Activated T-cell treated with anti-CD3 and anti-CD28 coated beads for 1 hour (primary cell): ENCODE results near the gene C9orf72.

ENCODE experiments used
- DNase-seq: peaks from one replicate; pipeline ENCODE4 v3.0.0-alpha.2; 2020; ENCODE audit warnings: low read depth

Gene C9orf72

GRCh38 chr9:27538647-27539046 lies 34.6 kb downstream of the C9orf72 start:
- DNase-seq: no peak

GRCh38 chr9:27537756-27538155 lies 35.5 kb downstream of the C9orf72 start:
- DNase-seq: no peak

- DNase-seq: no peak
Observed at GRCh38 chr9:27537027-27537435, 36.2 kb downstream of the C9orf72 start.

DNA sequence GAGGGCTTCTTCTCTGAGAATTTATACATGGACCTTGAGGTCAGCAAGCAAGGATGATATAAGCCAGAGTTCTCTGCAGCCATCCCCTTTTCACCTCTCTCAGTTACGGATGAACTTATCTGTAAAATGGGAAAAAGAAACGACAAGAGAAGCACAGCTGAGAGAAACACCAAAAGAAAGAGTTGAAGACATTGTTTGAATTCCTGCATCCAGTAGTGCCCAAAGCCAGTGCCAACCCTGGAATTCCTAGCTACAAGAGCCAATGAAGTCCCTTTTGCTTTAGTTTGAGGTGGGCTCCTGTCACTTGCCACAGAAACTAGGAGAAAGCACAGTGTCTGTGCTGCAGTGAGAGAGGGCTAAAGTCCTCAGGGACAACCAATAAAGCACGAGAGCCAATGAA lies 37.1 kb downstream of the C9orf72 start:
- no peak for DNase-seq

GRCh38 chr9:27535701-27536118 lies 37.6 kb downstream of the C9orf72 start:
- DNase-seq: no peak

GRCh38 chr9:27534658-27535209 lies 38.5 kb downstream of the C9orf72 start:
- no peak for DNase-seq

GRCh38 chr9:27534131-27534530 lies 39.1 kb downstream of the C9orf72 start:
- no peak for DNase-seq

GRCh38 chr9:27533311-27533710 lies 40.0 kb downstream of the C9orf72 start:
- DNase-seq: no peak

DNA sequence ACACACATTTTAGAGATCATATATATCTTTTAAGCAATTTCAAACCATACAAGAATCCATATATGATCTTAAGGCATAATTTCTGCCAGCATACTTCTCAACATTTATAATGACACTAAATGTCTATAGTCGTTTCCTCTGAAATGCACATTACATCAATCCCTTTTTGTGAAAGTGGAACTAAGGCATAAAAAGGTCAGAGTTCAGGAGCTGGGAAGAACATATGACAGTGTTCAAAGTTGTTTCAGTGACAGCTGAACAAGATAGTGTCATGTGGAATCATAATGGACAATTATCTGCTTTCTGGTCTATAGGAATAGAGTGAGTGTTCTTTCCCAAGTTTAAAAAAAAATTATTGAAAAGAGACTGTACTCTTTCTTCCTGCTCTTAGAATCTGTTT lies 41.2 kb downstream of the C9orf72 start:
- DNase-seq: no peak

DNA sequence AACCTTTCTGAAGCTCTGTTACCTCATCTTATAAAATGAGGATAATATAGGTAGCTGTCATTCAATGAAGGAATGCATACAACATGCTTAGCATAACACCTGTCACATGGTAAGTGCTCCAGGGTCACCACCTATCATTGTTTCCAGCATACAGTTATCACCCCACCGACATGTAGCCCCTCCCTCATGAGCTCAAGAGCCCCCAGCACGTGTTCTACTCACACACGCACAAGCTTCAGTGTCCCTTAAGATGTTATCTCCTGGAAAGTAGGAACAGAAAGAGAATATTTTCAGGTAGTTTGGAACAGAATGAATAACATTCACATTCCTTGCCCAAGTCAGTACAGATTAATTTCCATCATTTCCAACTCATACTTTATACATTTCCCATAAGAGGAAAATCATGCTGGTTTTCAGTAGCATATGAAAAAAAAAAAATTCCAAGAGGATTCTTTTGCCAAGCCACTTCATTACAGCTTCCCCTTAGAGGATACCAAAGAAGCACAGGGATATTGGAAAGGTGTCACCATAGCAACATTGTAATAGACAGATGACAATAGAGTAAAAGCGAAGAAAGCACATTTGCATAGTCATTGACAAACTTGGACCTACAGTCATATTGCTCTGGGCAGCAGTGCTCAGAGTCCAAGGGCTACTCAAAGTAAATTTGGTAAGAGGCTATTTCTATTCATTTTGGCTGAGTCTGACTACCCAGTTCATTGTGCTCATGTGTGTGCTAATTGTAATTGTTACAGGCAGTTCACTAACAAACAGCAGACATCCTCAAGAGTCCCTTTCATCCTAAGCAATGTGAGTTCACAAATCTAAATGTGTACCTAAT lies 42.1 kb downstream of the C9orf72 start:
- no peak for DNase-seq

DNA sequence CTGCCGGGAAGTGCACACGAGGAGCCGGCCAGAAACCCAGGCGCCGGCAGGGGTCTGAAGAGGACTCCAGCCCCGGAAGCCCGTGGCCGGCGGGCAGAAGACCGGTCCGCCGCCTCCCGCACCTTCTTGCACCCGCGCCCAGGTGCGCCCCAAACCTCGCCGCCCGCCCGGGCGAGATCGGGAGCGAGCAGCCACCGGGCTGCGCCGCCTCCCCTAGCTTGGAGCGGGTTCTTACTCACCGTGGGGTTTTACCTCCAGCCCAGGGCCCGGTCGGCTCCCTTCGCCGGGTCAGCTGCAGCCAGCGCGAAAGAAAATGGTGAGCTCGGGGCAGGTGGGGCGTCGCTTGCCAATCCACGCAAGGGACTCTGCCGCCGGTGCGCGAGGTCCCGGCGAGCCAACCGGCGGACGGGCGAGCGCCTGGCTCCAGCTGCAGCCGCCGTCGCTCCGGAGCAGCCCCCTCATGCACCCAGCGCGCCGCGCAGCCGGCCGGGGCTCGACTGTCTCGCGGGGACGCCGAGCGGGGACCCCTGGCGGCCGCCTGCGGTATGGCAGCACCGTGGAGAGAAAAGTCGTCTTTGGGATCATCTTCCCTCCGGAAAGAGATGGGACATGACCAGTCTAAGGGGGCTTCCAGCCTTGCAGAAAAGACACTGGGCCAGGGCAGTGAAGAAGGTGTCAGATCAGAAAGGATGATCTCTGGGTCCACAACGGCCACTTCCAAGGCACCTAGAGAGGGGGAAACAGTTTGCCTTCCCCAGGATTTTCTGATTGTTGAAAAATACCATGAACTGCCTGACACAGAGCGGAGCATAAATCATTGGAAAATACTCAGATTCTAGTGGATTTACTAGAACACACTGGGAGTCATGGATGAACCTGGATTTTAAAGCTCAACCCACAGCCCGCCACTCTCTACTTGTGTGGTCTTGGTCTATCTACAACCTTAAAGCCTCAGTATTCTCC lies 43.7 kb downstream of the C9orf72 start, which contains the start of gene MOB3B:
Gene MOB3B, minus strand, starts transcription at position 499 of the 963 bp plus-strand sequence. CDS start 74,264 bp downstream, outside the sequence.
- peak; percentile 66 for DNase-seq

DNA sequence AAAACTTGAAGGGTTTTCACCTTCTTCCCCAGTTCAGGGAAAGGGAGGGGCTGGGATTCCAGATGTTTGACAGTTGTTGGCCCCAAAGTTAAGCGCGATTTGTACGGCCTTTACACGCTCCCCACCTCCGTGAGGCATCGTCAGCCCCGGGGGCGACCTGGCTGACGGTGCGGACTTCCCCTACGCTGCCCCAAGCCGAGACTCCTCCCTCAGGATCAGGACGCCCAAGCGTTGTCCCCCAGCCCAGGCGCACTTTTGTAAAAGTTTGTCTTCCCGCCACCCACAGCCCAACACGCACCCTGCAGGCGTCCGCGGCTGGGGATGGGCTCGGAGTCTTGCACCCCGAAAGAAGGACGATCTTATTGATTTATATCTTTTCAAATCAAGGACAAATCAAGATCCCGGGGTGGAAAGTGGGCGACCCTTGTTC lies 44.4 kb downstream of the C9orf72 start:
- DNase-seq: peak; percentile 10

DNA sequence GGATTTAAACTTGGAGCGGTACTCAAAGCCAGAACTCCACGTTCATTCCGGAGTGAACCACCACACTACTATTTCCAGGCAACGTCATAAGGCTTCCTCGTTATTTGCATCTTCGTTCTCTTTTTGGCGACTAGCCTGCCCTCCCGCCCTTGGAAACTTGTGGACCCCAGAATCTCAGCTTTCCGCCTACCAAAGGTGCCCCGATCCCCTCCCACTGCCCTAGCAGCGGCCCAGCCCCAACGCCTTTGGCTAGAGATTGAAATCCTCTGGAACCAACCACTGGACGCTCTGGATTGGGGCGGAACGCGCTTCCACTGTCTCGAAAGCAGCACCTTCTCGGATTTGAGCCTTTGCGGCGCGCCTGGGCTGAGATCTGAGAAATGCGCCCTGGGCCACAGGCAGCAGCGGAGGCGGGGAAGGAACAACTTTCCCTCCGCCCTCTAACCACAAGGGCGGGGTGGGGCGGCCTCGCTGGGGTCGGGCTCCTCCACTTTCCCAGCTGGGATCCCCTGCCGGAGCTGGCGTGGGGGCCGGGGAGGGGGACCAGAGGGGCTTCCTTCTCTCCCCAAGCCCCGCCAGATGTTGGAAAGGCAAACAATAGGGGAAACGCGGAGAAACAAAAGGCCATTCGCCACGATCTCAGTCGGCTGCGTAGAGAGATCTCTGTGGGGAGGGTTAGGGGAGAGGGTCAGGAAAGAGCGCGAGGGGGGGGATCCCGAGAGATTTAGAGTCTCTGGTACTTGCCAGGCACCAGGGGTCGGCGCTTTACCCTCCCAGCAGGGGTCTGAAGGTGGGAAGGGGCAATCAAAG lies 45.0 kb downstream of the C9orf72 start:
- DNase-seq: peak; percentile 25

DNA sequence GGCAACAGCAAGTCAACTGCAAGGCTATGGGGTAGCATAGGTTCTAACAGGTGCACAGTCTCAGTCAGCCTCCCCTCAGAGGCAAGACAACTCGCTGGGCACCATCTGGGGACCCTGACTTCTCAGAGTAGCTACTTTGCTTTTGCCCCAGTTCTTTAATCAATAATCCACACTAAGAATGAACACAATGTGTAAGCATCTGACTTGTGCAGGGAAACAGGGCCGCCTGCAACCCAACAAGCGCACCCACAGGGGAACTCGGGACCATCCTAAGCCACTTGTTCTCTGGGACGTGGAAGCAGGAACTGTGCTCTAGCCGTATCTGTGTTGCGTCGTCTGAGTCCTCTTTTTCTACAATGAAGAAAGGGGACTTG lies 45.6 kb downstream of the C9orf72 start:
- no peak for DNase-seq

DNA sequence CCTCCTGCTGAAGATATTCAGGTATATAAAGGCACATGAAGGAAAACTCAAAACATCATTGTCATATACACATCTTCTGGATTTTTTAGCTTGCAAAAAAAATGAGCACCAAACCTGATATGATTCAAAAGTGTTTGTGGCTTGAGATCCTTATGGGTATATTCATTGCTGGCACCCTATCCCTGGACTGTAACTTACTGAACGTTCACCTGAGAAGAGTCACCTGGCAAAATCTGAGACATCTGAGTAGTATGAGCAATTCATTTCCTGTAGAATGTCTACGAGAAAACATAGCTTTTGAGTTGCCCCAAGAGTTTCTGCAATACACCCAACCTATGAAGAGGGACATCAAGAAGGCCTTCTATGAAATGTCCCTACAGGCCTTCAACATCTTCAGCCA lies 49.0 kb downstream of the C9orf72 start, which contains the start of gene IFNK:
Gene IFNK, plus strand, starts transcription at position 55 of the 400 bp plus-strand sequence. Its CDS starts 47 bp downstream, at position 102.
- no peak for DNase-seq

- no peak for DNase-seq
Observed at GRCh38 chr9:27523141-27523540, 50.1 kb downstream of the C9orf72 start.

- no peak for DNase-seq
Observed at GRCh38 chr9:27520986-27521385, 52.3 kb downstream of the C9orf72 start.

- no peak for DNase-seq
Observed at GRCh38 chr9:27519466-27520465, 53.5 kb downstream of the C9orf72 start.

GRCh38 chr9:27518809-27519208 lies 54.5 kb downstream of the C9orf72 start:
- no peak for DNase-seq

DNA sequence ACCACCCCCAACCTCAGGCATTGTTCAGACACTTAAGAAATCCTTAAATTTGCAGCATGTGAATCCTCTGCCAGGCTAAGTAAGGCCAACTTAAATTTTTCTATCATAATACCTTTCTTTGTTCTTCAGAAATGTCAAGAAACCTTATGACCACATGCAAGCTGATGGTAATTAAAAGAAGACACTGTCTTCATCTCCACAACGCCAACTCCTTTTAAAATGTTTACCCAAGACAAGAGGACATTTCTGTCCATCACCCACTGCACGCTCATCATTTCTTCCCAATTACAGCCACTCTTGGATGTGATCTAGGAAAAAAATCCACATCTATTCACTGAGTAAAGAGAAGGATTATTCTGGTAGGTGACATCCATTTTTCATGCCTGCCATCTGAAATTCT lies 55.3 kb downstream of the C9orf72 start:
- DNase-seq: no peak
